Nephron (organoid): ENCODE results near the gene LHX4.

ENCODE experiments used
- H3K27ac Mint-ChIP-seq, 3 experiments: 2 replicates each; pipeline ENCODE4 v1.8.0; 2020; ENCODE audit warnings: mixed read lengths in 3 of 3, mild to moderate bottlenecking in 2 of 3, moderate library complexity in 1 of 3
- H3K27me3 Mint-ChIP-seq: 2 replicates; pipeline ENCODE4 v1.8.0; 2021; ENCODE audit warnings: low read depth, mild to moderate bottlenecking, moderate library complexity, mixed read lengths
- H3K36me3 Mint-ChIP-seq: 2 replicates; pipeline ENCODE4 v1.8.0; 2020; ENCODE audit warnings: low read depth, mixed read lengths
- H3K4me1 Mint-ChIP-seq: 2 replicates; pipeline ENCODE4 v1.8.0; 2020; ENCODE audit warnings: mixed read lengths
- H3K4me3 Mint-ChIP-seq, 3 experiments: 2 replicates each; pipeline ENCODE4 v1.8.0; 2020; ENCODE audit warnings: mild to moderate bottlenecking in 3 of 3, mixed read lengths in 3 of 3, moderate library complexity in 2 of 3
- H3K9me3 Mint-ChIP-seq: 2 replicates; pipeline ENCODE4 v1.8.0; 2020; ENCODE audit warnings: mixed read lengths
- TF ChIP-seq, protein P1 (sequence below), 3 experiments: fragments of 200-600 bp; sonication (generic); IDR thresholded peaks; one replicate each; pipeline ENCODE4 v1.5.0; 2021; ENCODE audit warnings: antibody characterized with exemption in 3 of 3; ENCODE audit not compliant: unreplicated experiment in 3 of 3

Gene LHX4

DNA sequence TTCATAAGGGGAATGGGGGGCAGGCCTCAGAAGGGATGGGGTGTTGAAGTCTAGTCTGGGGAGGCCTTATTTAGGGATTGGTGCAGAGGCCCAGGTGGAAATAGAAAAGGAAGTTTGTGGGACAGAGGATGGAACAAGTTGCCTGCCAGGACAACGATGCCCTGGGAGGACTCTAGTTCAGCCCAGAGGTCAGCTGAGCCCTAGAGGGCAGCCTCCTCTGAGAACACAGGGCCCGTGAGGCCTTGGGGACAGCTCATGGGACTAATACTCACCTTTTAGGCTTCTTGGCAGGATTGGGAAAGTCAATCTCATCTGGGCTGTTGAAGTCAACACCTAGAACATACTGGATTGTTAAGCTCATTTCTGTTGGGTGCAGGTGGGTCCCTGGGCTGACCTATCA is 43.0 kb downstream of the LHX4 start:
- no peak overlapping the region for H3K4me3 Mint-ChIP-seq
- peaks cover 43% of the 10 kb centered on the region for H3K36me3 Mint-ChIP-seq
- TF ChIP-seq, protein P1, sequence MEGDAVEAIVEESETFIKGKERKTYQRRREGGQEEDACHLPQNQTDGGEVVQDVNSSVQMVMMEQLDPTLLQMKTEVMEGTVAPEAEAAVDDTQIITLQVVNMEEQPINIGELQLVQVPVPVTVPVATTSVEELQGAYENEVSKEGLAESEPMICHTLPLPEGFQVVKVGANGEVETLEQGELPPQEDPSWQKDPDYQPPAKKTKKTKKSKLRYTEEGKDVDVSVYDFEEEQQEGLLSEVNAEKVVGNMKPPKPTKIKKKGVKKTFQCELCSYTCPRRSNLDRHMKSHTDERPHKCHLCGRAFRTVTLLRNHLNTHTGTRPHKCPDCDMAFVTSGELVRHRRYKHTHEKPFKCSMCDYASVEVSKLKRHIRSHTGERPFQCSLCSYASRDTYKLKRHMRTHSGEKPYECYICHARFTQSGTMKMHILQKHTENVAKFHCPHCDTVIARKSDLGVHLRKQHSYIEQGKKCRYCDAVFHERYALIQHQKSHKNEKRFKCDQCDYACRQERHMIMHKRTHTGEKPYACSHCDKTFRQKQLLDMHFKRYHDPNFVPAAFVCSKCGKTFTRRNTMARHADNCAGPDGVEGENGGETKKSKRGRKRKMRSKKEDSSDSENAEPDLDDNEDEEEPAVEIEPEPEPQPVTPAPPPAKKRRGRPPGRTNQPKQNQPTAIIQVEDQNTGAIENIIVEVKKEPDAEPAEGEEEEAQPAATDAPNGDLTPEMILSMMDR (IDR thresholded peaks at IDR 0.05; ENCODE audit: unreplicated experiment in 3 of 3) = no peak
- H3K9me3 Mint-ChIP-seq = no peaks in the 10 kb centered on the region
- H3K27ac Mint-ChIP-seq = no peak overlapping the region
- peaks cover 52% of the 10 kb centered on the region for H3K4me1 Mint-ChIP-seq
- no peaks in the 10 kb centered on the region for H3K27me3 Mint-ChIP-seq

DNA sequence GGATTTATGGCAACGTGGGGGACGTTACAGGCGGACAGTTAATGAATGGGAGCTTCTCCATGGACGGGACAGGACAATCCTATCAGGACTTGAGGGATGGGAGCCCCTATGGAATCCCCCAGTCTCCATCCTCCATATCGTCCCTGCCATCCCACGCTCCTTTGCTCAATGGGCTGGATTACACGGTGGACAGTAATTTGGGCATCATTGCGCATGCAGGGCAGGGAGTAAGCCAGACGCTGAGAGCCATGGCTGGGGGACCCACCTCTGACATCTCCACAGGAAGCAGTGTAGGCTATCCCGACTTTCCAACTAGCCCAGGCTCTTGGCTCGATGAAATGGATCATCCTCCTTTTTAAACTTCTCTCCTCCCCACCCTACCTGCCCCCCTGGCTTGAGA is 44.2 kb downstream of the LHX4 start:
- peaks cover 49% of the 10 kb centered on the region for H3K36me3 Mint-ChIP-seq
- H3K4me1 Mint-ChIP-seq = peaks cover 46% of the 10 kb centered on the region
- H3K9me3 Mint-ChIP-seq = no peaks in the 10 kb centered on the region
- H3K4me3 Mint-ChIP-seq = no peak overlapping the region
- no peaks in the 10 kb centered on the region for H3K27me3 Mint-ChIP-seq
- TF ChIP-seq, protein P1 (IDR thresholded peaks at IDR 0.05; ENCODE audit: unreplicated experiment in 3 of 3) = no peak
- H3K27ac Mint-ChIP-seq = no peak overlapping the region

DNA sequence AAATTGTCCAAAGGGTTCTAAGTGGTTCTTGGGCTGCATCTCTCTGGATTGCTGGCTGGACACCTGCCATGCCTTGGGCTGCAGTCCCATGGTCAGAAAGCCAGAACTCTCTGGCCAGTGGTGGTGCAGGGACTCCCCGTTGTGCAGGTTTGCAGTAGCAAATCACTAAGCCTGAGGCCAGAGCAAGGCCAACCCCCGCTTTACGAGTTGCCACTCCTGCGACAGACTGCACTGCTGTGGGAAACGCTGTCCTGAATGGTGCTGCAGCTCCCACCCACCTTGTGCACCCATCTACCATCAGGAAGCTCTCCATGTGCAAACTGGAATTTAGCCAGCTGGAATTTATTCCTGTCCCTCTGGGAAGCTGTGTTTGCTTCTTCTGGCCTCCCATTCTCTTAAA is 45.7 kb downstream of the LHX4 start:
- TF ChIP-seq, protein P1 (IDR thresholded peaks at IDR 0.05; ENCODE audit: unreplicated experiment in 3 of 3) = no peak
- peaks cover 33% of the 10 kb centered on the region for H3K4me1 Mint-ChIP-seq
- H3K27me3 Mint-ChIP-seq = no peaks in the 10 kb centered on the region

DNA sequence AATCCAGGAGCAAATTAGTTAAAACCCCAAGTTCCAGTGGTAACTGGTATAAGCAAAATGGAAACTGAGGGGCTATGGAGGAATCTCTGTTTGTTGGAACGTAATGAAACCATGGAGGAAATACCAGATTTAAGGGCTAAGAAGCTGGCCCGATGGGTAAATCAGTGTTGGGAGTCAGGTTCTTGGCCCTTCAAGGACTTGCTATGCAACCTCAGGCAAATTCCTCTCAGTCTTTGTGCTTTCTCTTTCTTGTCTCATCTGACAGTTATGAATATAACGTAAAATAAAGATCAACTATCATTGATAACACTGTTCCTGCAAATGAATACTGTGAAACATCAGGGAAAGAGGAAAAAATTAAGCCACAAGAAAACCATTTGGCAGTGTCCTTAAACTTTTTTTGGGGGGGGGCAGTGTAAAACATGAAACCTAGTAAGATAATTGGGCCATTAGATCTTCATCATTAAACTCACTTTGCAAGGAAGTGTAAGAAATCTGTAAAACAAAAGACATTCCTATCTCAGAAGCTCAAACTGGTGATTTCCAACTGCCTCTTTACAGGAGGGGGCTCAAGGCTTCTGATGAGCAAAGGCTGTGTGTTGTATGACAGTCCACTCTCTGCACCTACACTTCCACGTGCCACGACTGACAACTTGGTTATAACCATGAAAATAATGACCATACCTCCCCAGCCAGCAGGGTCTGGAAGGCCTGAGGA is 47.6 kb downstream of the LHX4 start:
- TF ChIP-seq, protein P1 (IDR thresholded peaks at IDR 0.05; ENCODE audit: unreplicated experiment in 3 of 3) = no peak
- peaks cover 51% of the 10 kb centered on the region for H3K36me3 Mint-ChIP-seq
- peak overlapping the region in 1 of 3 experiments; percentile 71 for H3K27ac Mint-ChIP-seq
- peak overlapping the region in 1 of 3 experiments; percentile 8 for H3K4me3 Mint-ChIP-seq
- H3K27me3 Mint-ChIP-seq = no peaks in the 10 kb centered on the region
- no peaks in the 10 kb centered on the region for H3K9me3 Mint-ChIP-seq
- peaks cover 39% of the 10 kb centered on the region for H3K4me1 Mint-ChIP-seq

More for the DNA sequence above, 45.7 kb downstream of the LHX4 start:
- peaks cover 55% of the 10 kb centered on the region for H3K36me3 Mint-ChIP-seq
- H3K27ac Mint-ChIP-seq = no peak overlapping the region
- H3K9me3 Mint-ChIP-seq = no peaks in the 10 kb centered on the region
- H3K4me3 Mint-ChIP-seq = no peak overlapping the region

DNA sequence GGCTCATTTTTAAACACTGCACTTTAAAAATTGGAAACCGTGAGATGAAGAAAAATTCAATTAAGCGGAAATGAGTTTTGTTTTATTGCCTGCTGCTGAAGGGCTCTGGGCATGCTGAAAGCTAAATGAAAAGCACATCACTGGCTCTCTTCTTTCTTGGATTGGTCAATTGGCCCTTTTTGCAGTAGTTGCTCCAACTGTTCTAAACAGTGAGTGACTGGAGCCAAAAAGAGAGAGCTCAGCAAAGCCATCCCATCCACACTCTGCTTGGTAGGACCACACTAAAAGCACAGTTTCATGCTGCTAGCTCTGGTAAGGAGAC is 48.1 kb downstream of the LHX4 start:
- H3K4me1 Mint-ChIP-seq = peaks cover 42% of the 10 kb centered on the region
- TF ChIP-seq, protein P1 (IDR thresholded peaks at IDR 0.05; ENCODE audit: unreplicated experiment in 3 of 3) = no peak
- peak overlapping the region in 1 of 3 experiments; percentile 71 for H3K27ac Mint-ChIP-seq
- peak overlapping the region in 1 of 3 experiments; percentile 8 for H3K4me3 Mint-ChIP-seq
- H3K36me3 Mint-ChIP-seq = peaks cover 51% of the 10 kb centered on the region
- H3K9me3 Mint-ChIP-seq = no peaks in the 10 kb centered on the region
- H3K27me3 Mint-ChIP-seq = no peaks in the 10 kb centered on the region
